HepG2 (cell line): Measurements from ENCODE around the gene CPT1B. TPM values are rescaled to one million over a fixed set of nuclear protein-coding genes. Genes with fewer than 3 reads are reported as not detected.
A peak's percentile ranks its signal among the peaks of the same experiment; 100 is the strongest.

ENCODE experiments used
- BRF2 ChIP-seq: sonication (generic); formaldehyde crosslinking; IDR thresholded peaks from 2 replicates; pipeline ENCODE4 v1.8.1; 2022; ENCODE audit warnings: mild to moderate bottlenecking, missing genetic modification reagents
- DR1 ChIP-seq: sonication (generic); formaldehyde crosslinking; IDR thresholded peaks from 2 replicates; pipeline ENCODE4 v1.8.0; 2021; ENCODE audit warnings: mild to moderate bottlenecking, missing genetic modification reagents, inconsistent platforms
- ESRRA ChIP-seq: sonication (generic); formaldehyde crosslinking; IDR thresholded peaks from 2 replicates; pipeline ENCODE4 v1.5.1; 2020; ENCODE audit warnings: mild to moderate bottlenecking, low read depth, missing genetic modification reagents
- FUBP1 ChIP-seq: sonication (generic); formaldehyde crosslinking; IDR thresholded peaks from 2 replicates; pipeline ENCODE4 v1.5.1; 2020; ENCODE audit warnings: missing genetic modification reagents, mild to moderate bottlenecking, borderline replicate concordance
- GRHL1 ChIP-seq: sonication (generic); formaldehyde crosslinking; conservative IDR thresholded peaks from 2 replicates; pipeline ENCODE4 v1.8.0; 2022; ENCODE audit warnings: missing genetic modification reagents
- IRF9 ChIP-seq: sonication (generic); formaldehyde crosslinking; IDR thresholded peaks from 2 replicates; pipeline ENCODE4 v1.8.0; 2022; ENCODE audit warnings: missing genetic modification reagents, mild to moderate bottlenecking, borderline replicate concordance
- SKIL ChIP-seq: sonication (generic); formaldehyde crosslinking; IDR thresholded peaks from 2 replicates; pipeline ENCODE4 v1.8.0; 2022; ENCODE audit warnings: missing genetic modification reagents, mild to moderate bottlenecking, moderate library complexity, borderline replicate concordance
- TGIF2 ChIP-seq: IDR thresholded peaks from 2 replicates; pipeline ENCODE4 v1.6.1; 2016; ENCODE audit warnings: control low read depth, missing compliant biosample characterization
- ZNF121 ChIP-seq: sonication (generic); formaldehyde crosslinking; IDR thresholded peaks from 2 replicates; pipeline ENCODE4 v1.5.0; 2020; ENCODE audit warnings: mild to moderate bottlenecking, missing genetic modification reagents
- ZNF333 ChIP-seq: sonication (generic); formaldehyde crosslinking; IDR thresholded peaks from 2 replicates; pipeline ENCODE4 v1.4.0; 2020; ENCODE audit warnings: mild to moderate bottlenecking, missing genetic modification reagents, borderline replicate concordance
- ZNF574 ChIP-seq: sonication (generic); formaldehyde crosslinking; IDR thresholded peaks from 2 replicates; pipeline ENCODE4 v1.4.0; 2020; ENCODE audit warnings: missing genetic modification reagents
- ZNF710 ChIP-seq: sonication (generic); formaldehyde crosslinking; IDR thresholded peaks from 2 replicates; pipeline ENCODE4 v1.5.0; 2020; ENCODE audit warnings: mild to moderate bottlenecking, missing genetic modification reagents, borderline replicate concordance
- ZNF776 ChIP-seq: sonication (generic); formaldehyde crosslinking; IDR thresholded peaks from 2 replicates; pipeline ENCODE4 v1.4.0; 2020; ENCODE audit warnings: mild to moderate bottlenecking, missing genetic modification reagents
- polyA plus RNA-seq, 8 experiments: library from polyadenylated mRNA; depleted of rRNA in 3 of 8; stranded (reverse) in 7 of 8; unstranded in 1 of 8; fragments of >200 nt; fragmentation: Illumina TruSeq in 4 of 8; extraction: Trizol in 4 of 8; gene quantifications; 2 replicates each; pipeline versions ENCODE4 v1.2.1 to v1.2.3, GENCODE V29; 2011 to 2016; ENCODE audit warnings: low read depth in 4 of 8, missing spikeins in 1 of 8, mixed read lengths in 1 of 8; ENCODE audit not compliant: insufficient read depth in 1 of 8
- total RNA-seq, 5 experiments: library from RNA; depleted of rRNA; stranded (reverse); fragments of >200 nt; fragmentation: Illumina TruSeq; extraction: Trizol; gene quantifications; 2 replicates each; pipeline ENCODE4 v1.2.3, GENCODE V29; 2016; ENCODE audit warnings: low read depth in 1 of 5

CPT1B gene
- total and polyA plus RNA-seq, 2 of the 13 experiments (the other 11 are each of a cell fraction or from before 2014, with no cell fraction given), result 9.2 to 19.5 TPM

- TF ChIP-seq ZNF574 (0 out of 2 replicates have a peak, but pooled peaks have one; percentile 5), ZNF333 (0 out of 2 replicates have a peak, but pooled peaks have one; percentile 55), FUBP1 (no peak), ZNF710 (CRISPR knock-in tag) (no peak), GRHL1 (CRISPR knock-in tag) (no peak), ZNF776 (CRISPR knock-in tag) (0 out of 2 replicates have a peak, but pooled peaks have one; percentile 27), IRF9 (CRISPR knock-in tag) (0 out of 2 replicates have a peak, but pooled peaks have one; percentile 14), DR1 (CRISPR knock-in tag) (0 out of 2 replicates have a peak, but pooled peaks have one; percentile 1), BRF2 (CRISPR knock-in tag) (no peak), ESRRA (peak; percentile 46; the same call in 1 of the 2 replicates), TGIF2 (CRISPR knock-in tag) (0 out of 2 replicates have a peak, but pooled peaks have one; percentile 26), SKIL (peak; percentile 49; the same call in 1 of the 2 replicates), ZNF121 (CRISPR knock-in tag) (no peak)
Measured at GRCh38 chr22:50563413-50564160, 14.6 kb downstream of the CPT1B start (continued).
